Loucy (cell line): ENCODE results near the gene EFNA4.

Experiments
- H2AFZ ChIP-seq: fragments of 200-600 bp; sonication (generic); 2 replicates; pipeline ENCODE4 v1.6.0; 2016; ENCODE audit warnings: antibody characterized with exemption, mild to moderate bottlenecking, low read length, moderate library complexity
- H3F3A ChIP-seq: fragments of 200-600 bp; 2 replicates; pipeline ENCODE4 v1.6.0; 2016; ENCODE audit warnings: antibody characterized with exemption, low read depth, mild to moderate bottlenecking
- H3K27me3 ChIP-seq: fragments of 200-600 bp; sonication (generic); 2 replicates; pipeline ENCODE4 v1.6.1; 2014; ENCODE audit warnings: low read length, mild to moderate bottlenecking; ENCODE audit not compliant: insufficient read depth, poor library complexity, severe bottlenecking
- H3K36me3 ChIP-seq: fragments of 200-600 bp; sonication (generic); 2 replicates; pipeline ENCODE4 v1.6.1; 2016; ENCODE audit warnings: low read length; ENCODE audit not compliant: insufficient read depth
- H3K4me1 ChIP-seq: fragments of 200-600 bp; sonication (generic); 2 replicates; pipeline ENCODE4 v1.5.1; 2014; ENCODE audit warnings: low read length, mild to moderate bottlenecking; ENCODE audit not compliant: insufficient read depth, poor library complexity, severe bottlenecking
- H3K4me2 ChIP-seq: fragments of 200-600 bp; sonication (generic); 2 replicates; pipeline ENCODE4 v1.6.0; 2014; ENCODE audit warnings: antibody characterized with exemption, low read length, low read depth, mild to moderate bottlenecking; ENCODE audit not compliant: poor library complexity, severe bottlenecking
- H3K4me3 ChIP-seq: fragments of 200-600 bp; sonication (generic); 2 replicates; pipeline ENCODE4 v1.5.1; 2014; ENCODE audit warnings: low read length, mild to moderate bottlenecking, mixed read lengths; ENCODE audit not compliant: poor library complexity, severe bottlenecking
- H3K79me2 ChIP-seq: fragments of 200-600 bp; sonication (generic); 2 replicates; pipeline ENCODE4 v1.6.1; 2014; ENCODE audit warnings: low read length; ENCODE audit not compliant: insufficient read depth
- H3K9ac ChIP-seq: fragments of 200-600 bp; sonication (generic); 2 replicates; pipeline ENCODE4 v1.6.0; 2014; ENCODE audit warnings: mild to moderate bottlenecking, low read depth, low read length, moderate library complexity; ENCODE audit not compliant: poor library complexity, severe bottlenecking
- H3K9me2 ChIP-seq: fragments of 200-600 bp; sonication (generic); replicated peaks from 2 replicates; pipeline ENCODE4 v1.6.1; 2016; ENCODE audit warnings: low read depth, low read length, mixed read lengths
- H3K9me3 ChIP-seq: fragments of 200-600 bp; sonication (generic); 2 replicates; pipeline ENCODE4 v1.6.1; 2014; ENCODE audit warnings: mild to moderate bottlenecking, antibody characterized with exemption, low read length, low read depth; ENCODE audit not compliant: insufficient read depth
- H4K20me1 ChIP-seq: fragments of 200-600 bp; sonication (generic); 2 replicates; pipeline ENCODE4 v1.6.0; 2014; ENCODE audit warnings: antibody characterized with exemption, low read length, mild to moderate bottlenecking; ENCODE audit not compliant: insufficient read depth, poor library complexity, severe bottlenecking
- CTCF ChIP-seq: fragments of 200-600 bp; sonication (generic); conservative IDR thresholded peaks from 2 replicates; pipeline ENCODE4 v1.5.1; 2014; ENCODE audit warnings: mild to moderate bottlenecking, antibody characterized with exemption, low read length
- EZH2phosphoT487 ChIP-seq: fragments of 200-600 bp; IDR thresholded peaks from 2 replicates; pipeline ENCODE4 v1.6.1; 2018; ENCODE audit warnings: antibody characterized with exemption, mild to moderate bottlenecking, moderate library complexity, borderline replicate concordance

The EFNA4 gene

DNA sequence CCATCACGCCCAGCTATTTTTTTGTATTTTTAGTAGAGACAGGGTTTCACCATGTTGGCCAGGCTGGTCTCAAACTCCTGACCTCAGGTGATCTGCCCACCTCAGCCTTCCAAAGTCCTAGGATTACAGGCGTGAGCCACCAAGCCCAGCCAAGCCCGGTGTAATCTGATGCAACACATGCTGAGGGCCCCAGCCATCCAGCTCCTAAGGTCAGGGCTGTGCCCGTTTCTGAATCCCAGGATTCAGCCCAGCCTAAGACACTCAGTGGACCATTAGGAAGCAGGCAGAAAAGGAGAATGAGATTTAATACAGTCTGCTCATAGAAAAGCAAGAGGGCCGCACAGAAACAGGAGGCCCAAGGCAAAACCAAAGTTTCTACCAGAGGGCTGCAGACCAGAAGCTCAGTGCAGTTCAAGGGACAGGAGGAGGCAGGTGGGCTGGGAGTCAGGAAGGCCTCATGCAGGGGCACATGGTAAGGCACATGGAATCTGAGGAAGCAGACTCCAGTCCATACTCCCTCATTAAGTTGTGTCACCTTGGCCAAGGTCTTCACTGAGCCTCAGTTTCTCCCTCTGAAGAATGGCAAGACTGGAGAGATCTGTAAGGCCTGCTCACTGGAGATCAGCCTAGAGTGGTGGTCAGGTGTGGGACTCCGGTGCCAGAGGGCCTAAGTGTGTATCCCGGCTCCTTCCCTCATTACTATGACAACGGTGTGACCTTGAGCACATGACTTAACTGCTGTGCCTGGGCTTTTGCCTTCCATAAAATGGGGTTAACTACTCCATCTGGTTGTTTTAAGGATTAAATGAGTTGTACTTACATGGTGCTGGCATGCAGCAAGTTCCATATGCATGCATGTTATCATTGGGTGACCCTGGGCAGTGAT is 14.8 kb upstream of the EFNA4 start:
- H3K36me3 ChIP-seq: no peaks in the 10 kb centered on the region
- TF ChIP-seq EZH2phosphoT487 (no peak), CTCF (no peak)

GRCh38 chr1:155049651-155050559 is 13.6 kb upstream of the EFNA4 start:
- H4K20me1 ChIP-seq: no peaks in the 10 kb centered on the region
- no peaks in the 10 kb centered on the region for H3K9me3 ChIP-seq
- TF ChIP-seq EZH2phosphoT487 (no peak), CTCF (no peak)
- H3K9ac ChIP-seq: no peak overlapping the region
- H3K4me1 ChIP-seq: peaks cover 26% of the 10 kb centered on the region
- H3K4me3 ChIP-seq: no peak overlapping the region
- H3K36me3 ChIP-seq: no peaks in the 10 kb centered on the region
- no peaks in the 10 kb centered on the region; the same call in 1 of the 2 replicates for H3K79me2 ChIP-seq
- H2AFZ ChIP-seq: no peak overlapping the region
- no peak overlapping the region for H3K4me2 ChIP-seq
- no peaks in the 10 kb centered on the region for H3K9me2 ChIP-seq
- H3F3A ChIP-seq: no peaks in the 10 kb centered on the region
- H3K27me3 ChIP-seq: no peaks in the 10 kb centered on the region

More for the DNA sequence above, 14.8 kb upstream of the EFNA4 start:
- H3K9me2 ChIP-seq: no peaks in the 10 kb centered on the region
- H3K79me2 ChIP-seq: no peaks in the 10 kb centered on the region; the same call in 1 of the 2 replicates
- H3K9me3 ChIP-seq: no peaks in the 10 kb centered on the region
- H3K4me3 ChIP-seq: no peak overlapping the region
- no peak overlapping the region for H2AFZ ChIP-seq
- no peaks in the 10 kb centered on the region for H4K20me1 ChIP-seq
- H3K4me2 ChIP-seq: no peak overlapping the region
- H3K27me3 ChIP-seq: no peaks in the 10 kb centered on the region
- H3K9ac ChIP-seq: no peak overlapping the region
- H3K4me1 ChIP-seq: peaks cover 29% of the 10 kb centered on the region
- H3F3A ChIP-seq: no peaks in the 10 kb centered on the region

GRCh38 chr1:155050560-155051341 is 12.8 kb upstream of the EFNA4 start, which contains the start of gene ADAM15:
TSS of gene ADAM15 (plus strand) at chr1:155051316. CDS start at chr1:155051387, 71 bp downstream.
- Histone ChIP-seq H3K4me1 (peaks cover 23% of the 10 kb centered on the region), H3K79me2 (no peaks in the 10 kb centered on the region; the same call in 1 of the 2 replicates), H3K4me3 (peak within 1 kb of the TSS; percentile 79), H3K9me3 (no peaks in the 10 kb centered on the region), H2AFZ (peak within 1 kb of the TSS; percentile 83), H4K20me1 (no peaks in the 10 kb centered on the region), H3K9me2 (no peaks in the 10 kb centered on the region), H3K27me3 (no peaks in the 10 kb centered on the region), H3K9ac (peak within 1 kb of the TSS; percentile 71), H3K4me2 (peak within 1 kb of the TSS; percentile 86), H3K36me3 (no peaks in the 10 kb centered on the region), H3F3A (no peaks in the 10 kb centered on the region)
- TF ChIP-seq EZH2phosphoT487: no peak
- TF ChIP-seq CTCF: peak; percentile 54
